ENCODE results near the gene FBLN5. TPM values are rescaled to one million over a fixed set of nuclear protein-coding genes. Genes with fewer than 3 reads are reported as not detected.

The FBLN5 gene
- total RNA-seq, 1 experiment from 2014 or later, result 1.0 TPM

DNA sequence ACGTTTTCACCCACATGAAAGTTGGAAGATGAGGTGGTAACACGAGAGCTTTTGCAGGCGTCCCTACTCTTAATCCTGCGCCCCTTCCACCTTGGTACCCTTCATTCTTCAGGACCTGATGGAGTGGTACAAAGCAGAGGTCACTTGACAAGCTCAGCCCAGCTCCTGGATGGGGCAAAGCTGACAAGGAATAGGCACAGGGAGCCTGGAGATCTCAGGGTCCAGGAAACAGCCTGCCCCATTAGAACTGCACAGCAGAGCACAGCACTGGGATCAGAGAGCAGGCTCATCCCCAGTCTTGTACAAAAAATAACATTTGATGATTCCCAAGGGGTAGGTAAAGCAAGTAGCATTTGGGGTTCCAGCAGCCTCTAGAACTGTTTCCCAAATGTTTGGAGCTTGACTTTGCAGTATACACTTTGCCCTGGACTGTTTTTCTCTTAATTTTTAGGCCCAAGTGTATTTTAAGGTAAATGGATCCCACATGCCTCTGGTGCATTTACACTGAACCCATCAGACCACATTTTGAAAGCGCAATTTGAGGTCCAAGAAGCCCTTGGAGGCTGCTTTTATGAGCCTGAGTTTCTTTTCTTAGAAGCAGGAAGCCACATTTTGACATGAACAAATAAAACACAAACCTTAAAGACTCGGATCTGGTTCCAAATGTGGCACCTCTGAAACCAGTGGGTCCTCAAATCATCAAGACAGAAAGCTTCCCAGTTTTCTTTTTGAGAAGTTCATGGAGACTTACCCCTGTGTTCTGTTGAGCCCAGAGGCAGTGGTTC lies 80.8 kb downstream of the FBLN5 start:
- Histone ChIP-seq H3K56ac (ENCODE audit: insufficient read length, low read depth, low read length) (no peak overlapping the region), H2AFZ (ENCODE audit: low read length) (no peak overlapping the region), H3K23ac (ENCODE audit: insufficient read length, low read depth, low read length) (no peak overlapping the region), H3K9ac (ENCODE audit: extremely low read depth, insufficient read length, low read length) (no peak overlapping the region), H3K4me1 (ENCODE audit: insufficient read depth, low read length) (no peaks in the 10 kb centered on the region), H3K23me2 (ENCODE audit: insufficient read length, low read depth, low read length, poor library complexity, severe bottlenecking) (no peaks in the 10 kb centered on the region), H2BK12ac (ENCODE audit: insufficient read length, low read depth, low read length) (no peak overlapping the region), H3K27ac (ENCODE audit: insufficient read length, low read depth, low read length) (no peak overlapping the region), H3K79me1 (ENCODE audit: insufficient read depth, low read depth, low read length, poor library complexity, severe bottlenecking) (no peaks in the 10 kb centered on the region), H2BK5ac (ENCODE audit: insufficient read length, low read length) (no peak overlapping the region), H4K8ac (replicated peaks; ENCODE audit: insufficient read length, low read depth, low read length) (no peak overlapping the region), H3K79me2 (ENCODE audit: insufficient read depth, low read length) (no peaks in the 10 kb centered on the region), H3K14ac (ENCODE audit: insufficient read depth, low read length) (no peak overlapping the region), H2BK15ac (ENCODE audit: low read depth, low read length) (no peak overlapping the region), H4K91ac (ENCODE audit: insufficient read length, low read depth, low read length) (no peak overlapping the region), H3K4me2 (ENCODE audit: insufficient read depth, insufficient read length, low read length) (no peak overlapping the region), H3T11ph (ENCODE audit: low read length) (no peak overlapping the region), H2BK20ac (ENCODE audit: low read depth, low read length, poor library complexity, severe bottlenecking) (no peak overlapping the region), H3K4ac (ENCODE audit: low read depth, low read length) (no peak overlapping the region), H3K9me3 (ENCODE audit: control insufficient read depth, low read depth, low read length) (no peaks in the 10 kb centered on the region), H2AK5ac (ENCODE audit: insufficient read length, low read length) (no peak overlapping the region), H2BK120ac (ENCODE audit: low read depth, low read length, poor library complexity, severe bottlenecking) (no peak overlapping the region), H3K27me3 (ENCODE audit: insufficient read depth, low read length) (no peaks in the 10 kb centered on the region), H4K5ac (ENCODE audit: insufficient read length, low read depth, low read length) (no peak overlapping the region), H4K20me1 (ENCODE audit: control insufficient read depth, insufficient read depth, insufficient read length) (no peaks in the 10 kb centered on the region), H3K18ac (ENCODE audit: insufficient read length, low read depth, low read length) (no peak overlapping the region)
- Mint-ChIP-seq H3K27me3 (ENCODE audit: low read depth) (peaks cover 6% of the 10 kb centered on the region), H3K27ac (no peak overlapping the region), H3K4me1 (peaks cover 13 to 27% of the 10 kb centered on the region in 2 experiments), H3K9me3 (peaks cover 10 to 11% of the 10 kb centered on the region in 2 experiments; a peak in 4 of 5 replicates), H3K4me3 (no peak overlapping the region), H3K36me3 (ENCODE audit: insufficient read depth in 1 of 3, low read depth in 3 of 3) (peaks cover 0 to 4% (median 0%) of the 10 kb centered on the region in 3 experiments; a peak in 1 of 7 replicates)
- TF ChIP-seq, protein P1, sequence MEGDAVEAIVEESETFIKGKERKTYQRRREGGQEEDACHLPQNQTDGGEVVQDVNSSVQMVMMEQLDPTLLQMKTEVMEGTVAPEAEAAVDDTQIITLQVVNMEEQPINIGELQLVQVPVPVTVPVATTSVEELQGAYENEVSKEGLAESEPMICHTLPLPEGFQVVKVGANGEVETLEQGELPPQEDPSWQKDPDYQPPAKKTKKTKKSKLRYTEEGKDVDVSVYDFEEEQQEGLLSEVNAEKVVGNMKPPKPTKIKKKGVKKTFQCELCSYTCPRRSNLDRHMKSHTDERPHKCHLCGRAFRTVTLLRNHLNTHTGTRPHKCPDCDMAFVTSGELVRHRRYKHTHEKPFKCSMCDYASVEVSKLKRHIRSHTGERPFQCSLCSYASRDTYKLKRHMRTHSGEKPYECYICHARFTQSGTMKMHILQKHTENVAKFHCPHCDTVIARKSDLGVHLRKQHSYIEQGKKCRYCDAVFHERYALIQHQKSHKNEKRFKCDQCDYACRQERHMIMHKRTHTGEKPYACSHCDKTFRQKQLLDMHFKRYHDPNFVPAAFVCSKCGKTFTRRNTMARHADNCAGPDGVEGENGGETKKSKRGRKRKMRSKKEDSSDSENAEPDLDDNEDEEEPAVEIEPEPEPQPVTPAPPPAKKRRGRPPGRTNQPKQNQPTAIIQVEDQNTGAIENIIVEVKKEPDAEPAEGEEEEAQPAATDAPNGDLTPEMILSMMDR (conservative IDR thresholded peaks at IDR 0.05), result no peak
- DNase-seq, result no peak
- WGBS (ENCODE audit: extremely low coverage, insufficient read length, low lambda C conversion rate), result no CpG with 5 or more reads among the region's 6 CpGs

Data from H9 (cell line).